Tibial artery (tissue), 4 donors: ENCODE measurements around the gene GHRL.

Source experiments
- DNase-seq, 2 donors: peaks; one replicate each; pipeline ENCODE4 v3.0.0-alpha.2; 2019
- H3K27ac ChIP-seq, 2 donors: fragments of 200-600 bp; sonication (generic) in 1 of 2; 1 replicate in 1 of 2; 2 replicates in 1 of 2; pipeline ENCODE4 v1.5.1; 2018 to 2019; ENCODE audit warnings: mild to moderate bottlenecking in 1 of 2
- H3K27me3 ChIP-seq, 2 donors: fragments of 200-600 bp; sonication (generic) in 1 of 2; one replicate each; pipeline versions ENCODE4 v1.5.1 to v1.6.0; 2016 to 2019
- H3K36me3 ChIP-seq, 3 donors: fragments of 200-600 bp; sonication (generic) in 2 of 3; one replicate each; pipeline ENCODE4 v1.5.1; 2016 to 2019; ENCODE audit warnings: mild to moderate bottlenecking in 2 of 3
- H3K4me1 ChIP-seq, 4 donors: fragments of 200-600 bp; sonication (generic) in 2 of 4; 1 replicate in 3 of 4; 2 replicates in 1 of 4; pipeline ENCODE4 v1.5.1; 2016 to 2019
- H3K4me3 ChIP-seq, 2 donors: fragments of 200-600 bp; sonication (generic) in 1 of 2; 1 replicate in 1 of 2; 2 replicates in 1 of 2; pipeline ENCODE4 v1.5.1; 2018 to 2019; ENCODE audit warnings: mild to moderate bottlenecking in 2 of 2
- H3K9me3 ChIP-seq, 3 donors: fragments of 200-600 bp; sonication (generic) in 1 of 3; one replicate each; pipeline ENCODE4 v1.5.1; 2016 to 2019
- intact Hi-C: fragments of 100-400 bp; cut with DNase I; formaldehyde crosslinking; loops from one replicate; pipeline ENCODE4 v1.15.0; 2023; ENCODE audit warnings: low total_unique reads
- TF ChIP-seq, protein P1 (sequence below), 2 experiments: fragments of 200-600 bp in 1 of 2; fragments of 450-650 bp in 1 of 2; IDR thresholded peaks; one replicate each; pipeline ENCODE4 v1.5.1; 2017 to 2019; ENCODE audit warnings: antibody characterized with exemption in 2 of 2, mild to moderate bottlenecking in 1 of 2, moderate library complexity in 1 of 2

GHRL gene

DNA sequence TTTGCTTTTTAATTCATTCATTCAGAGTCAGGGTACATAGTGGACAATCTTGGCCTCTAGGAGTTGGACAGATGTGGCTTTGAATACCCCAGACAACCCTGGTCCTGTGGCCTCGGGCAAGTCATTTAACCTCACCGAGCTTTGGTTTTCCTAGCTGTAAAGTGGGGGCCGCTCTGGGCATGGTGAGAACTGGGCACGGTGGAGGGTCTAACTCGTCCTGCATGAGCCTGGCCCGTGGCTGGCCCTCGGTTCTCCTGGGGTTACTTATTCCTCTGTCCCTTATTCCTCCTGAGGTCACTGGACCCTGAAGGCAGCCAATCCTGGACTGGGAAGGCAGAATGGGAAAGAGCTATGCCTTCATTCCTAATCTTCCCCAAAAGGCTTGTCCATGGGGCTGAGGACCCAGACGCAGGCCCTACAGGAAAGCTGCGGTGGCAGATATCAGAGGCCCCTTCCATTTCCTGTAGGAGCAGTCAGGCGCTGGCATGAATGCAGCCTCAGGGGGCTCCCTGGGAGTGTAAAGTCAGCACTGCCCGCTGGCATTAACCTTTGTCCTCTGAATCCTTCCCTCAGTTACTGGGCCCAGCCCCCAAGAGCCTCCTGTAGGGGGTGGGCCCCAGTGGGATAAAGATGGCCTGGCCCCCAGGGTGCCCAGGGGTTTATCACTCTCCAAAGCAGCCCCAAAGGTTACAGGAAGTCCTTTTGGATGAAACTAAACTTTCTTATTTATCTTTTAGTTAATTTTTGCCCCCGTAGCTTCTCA, 46.0 kb upstream of the GHRL start:
- H3K4me1 ChIP-seq: no peaks in the 10 kb centered on the region
- H3K27me3 ChIP-seq: peaks cover 0 to 26% of the 10 kb centered on the region in 2 donors
- H3K36me3 ChIP-seq: no peaks in the 10 kb centered on the region
- H3K4me3 ChIP-seq: no peak overlapping the region
- DNase-seq: no peak
- intact Hi-C loops: no loop called here
- TF ChIP-seq, protein P1, sequence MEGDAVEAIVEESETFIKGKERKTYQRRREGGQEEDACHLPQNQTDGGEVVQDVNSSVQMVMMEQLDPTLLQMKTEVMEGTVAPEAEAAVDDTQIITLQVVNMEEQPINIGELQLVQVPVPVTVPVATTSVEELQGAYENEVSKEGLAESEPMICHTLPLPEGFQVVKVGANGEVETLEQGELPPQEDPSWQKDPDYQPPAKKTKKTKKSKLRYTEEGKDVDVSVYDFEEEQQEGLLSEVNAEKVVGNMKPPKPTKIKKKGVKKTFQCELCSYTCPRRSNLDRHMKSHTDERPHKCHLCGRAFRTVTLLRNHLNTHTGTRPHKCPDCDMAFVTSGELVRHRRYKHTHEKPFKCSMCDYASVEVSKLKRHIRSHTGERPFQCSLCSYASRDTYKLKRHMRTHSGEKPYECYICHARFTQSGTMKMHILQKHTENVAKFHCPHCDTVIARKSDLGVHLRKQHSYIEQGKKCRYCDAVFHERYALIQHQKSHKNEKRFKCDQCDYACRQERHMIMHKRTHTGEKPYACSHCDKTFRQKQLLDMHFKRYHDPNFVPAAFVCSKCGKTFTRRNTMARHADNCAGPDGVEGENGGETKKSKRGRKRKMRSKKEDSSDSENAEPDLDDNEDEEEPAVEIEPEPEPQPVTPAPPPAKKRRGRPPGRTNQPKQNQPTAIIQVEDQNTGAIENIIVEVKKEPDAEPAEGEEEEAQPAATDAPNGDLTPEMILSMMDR (IDR thresholded peaks at IDR 0.05): no peak
- no peak overlapping the region for H3K27ac ChIP-seq
- no peaks in the 10 kb centered on the region for H3K9me3 ChIP-seq

GRCh38 chr3:10338164-10338470, 45.4 kb upstream of the GHRL start:
- Histone ChIP-seq H3K27me3 (peaks cover 0 to 23% of the 10 kb centered on the region in 2 donors), H3K4me3 (no peak overlapping the region), H3K36me3 (no peaks in the 10 kb centered on the region), H3K4me1 (no peaks in the 10 kb centered on the region), H3K9me3 (no peaks in the 10 kb centered on the region), H3K27ac (no peak overlapping the region)
- TF ChIP-seq, protein P1 (IDR thresholded peaks at IDR 0.05): no peak
- DNase-seq: no peak
- intact Hi-C loops: no loop called here

GRCh38 chr3:10337323-10338163, 44.8 kb upstream of the GHRL start:
- Histone ChIP-seq H3K9me3 (no peaks in the 10 kb centered on the region), H3K27me3 (peaks cover 0 to 22% of the 10 kb centered on the region in 2 donors), H3K36me3 (no peaks in the 10 kb centered on the region), H3K27ac (no peak overlapping the region), H3K4me1 (no peaks in the 10 kb centered on the region), H3K4me3 (no peak overlapping the region)
- TF ChIP-seq, protein P1 (IDR thresholded peaks at IDR 0.05): no peak
- intact Hi-C loops: no loop called here
- DNase-seq: no peak

GRCh38 chr3:10336761-10337160, 44.0 kb upstream of the GHRL start:
- intact Hi-C loops: no loop called here
- TF ChIP-seq, protein P1 (IDR thresholded peaks at IDR 0.05): no peak
- no peaks in the 10 kb centered on the region for H3K9me3 ChIP-seq
- H3K27ac ChIP-seq: no peak overlapping the region
- no peak for DNase-seq
- H3K4me3 ChIP-seq: no peak overlapping the region
- peaks cover 0 to 22% of the 10 kb centered on the region in 2 donors for H3K27me3 ChIP-seq
- H3K4me1 ChIP-seq: no peaks in the 10 kb centered on the region
- H3K36me3 ChIP-seq: no peaks in the 10 kb centered on the region

DNA sequence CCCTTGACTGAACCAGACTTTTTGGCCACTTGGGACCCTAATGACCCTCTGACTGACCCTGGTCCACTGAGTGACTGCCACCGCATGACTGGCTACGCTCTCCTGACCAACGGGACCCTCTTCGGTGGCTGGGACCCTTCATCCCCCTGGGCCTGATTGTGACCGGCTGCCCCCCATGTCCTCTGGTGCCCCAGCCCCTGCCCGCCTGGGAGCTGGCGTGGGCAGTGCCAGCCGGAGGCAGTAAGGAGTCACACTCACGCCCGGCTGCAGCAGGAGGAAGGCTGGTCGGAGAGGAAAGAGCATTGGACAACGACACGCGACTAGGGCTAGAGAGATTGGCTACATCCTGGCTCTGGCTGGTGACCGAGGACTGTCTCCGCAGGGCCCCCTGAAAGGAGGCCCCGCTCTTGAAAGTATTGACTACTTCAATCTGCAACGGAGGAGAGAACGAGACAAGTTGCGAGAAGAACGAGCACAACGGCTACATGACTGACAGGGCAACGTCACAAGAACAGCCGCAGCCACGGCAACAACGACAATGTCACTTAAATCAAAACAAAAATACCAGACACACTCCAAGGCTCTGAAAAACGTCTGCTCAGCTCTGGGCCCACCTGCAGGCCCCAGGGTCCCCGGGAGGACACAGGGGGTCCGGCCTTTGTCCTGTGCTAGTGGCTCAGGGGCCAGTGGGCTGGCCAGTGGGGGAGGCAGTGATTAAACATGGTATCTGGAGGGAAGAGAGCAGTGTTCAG, 43.3 kb upstream of the GHRL start:
- H3K36me3 ChIP-seq: no peaks in the 10 kb centered on the region
- no peak overlapping the region for H3K4me3 ChIP-seq
- intact Hi-C loops: no loop called here
- DNase-seq: no peak
- no peaks in the 10 kb centered on the region for H3K9me3 ChIP-seq
- no peaks in the 10 kb centered on the region for H3K4me1 ChIP-seq
- peaks cover 0 to 25% of the 10 kb centered on the region in 2 donors for H3K27me3 ChIP-seq
- no peak overlapping the region for H3K27ac ChIP-seq
- TF ChIP-seq, protein P1 (IDR thresholded peaks at IDR 0.05): no peak
